IMR-90 (cell line): ENCODE data around the gene RALGPS1. TPM values are rescaled to one million over a fixed set of nuclear protein-coding genes. Genes with fewer than 3 reads are reported as not detected.

ENCODE experiments used
- ATAC-seq: fragments of 200-7000 bp; cut with Tn5 transposase; 2 replicates; pipeline ENCODE4 v1.9.1; 2020; ENCODE audit warnings: low read depth, mild to moderate bottlenecking, moderate library complexity
- BruUV-seq: library from RNA; stranded (reverse); fragments of 400-500 nt; replicated peaks from 2 replicates; lab custom pipeline; 2021; lab: Mats Ljungman, UMichigan
- CTCF ChIA-PET: fragments of 300-600 bp; formaldehyde crosslinking; extraction: SDS; loops from one replicate; lab custom pipeline; 2021; ENCODE audit warnings: antibody characterized with exemption; lab: Yijun Ruan, JAX
- POLR2A ChIA-PET: fragments of 300-600 bp; sonication (Branson Sonifier 250); formaldehyde crosslinking; loops from one replicate; lab custom pipeline; 2022; ENCODE audit warnings: antibody characterized with exemption; ENCODE audit not compliant: unreplicated experiment; lab: Charles Lee
- DNase-seq: peaks from one replicate; pipeline ENCODE4 v3.0.0; 2013
- H2AFZ ChIP-seq: replicated peaks from 2 replicates; pipeline ENCODE3; 2013; ENCODE audit warnings: low read length, mild to moderate bottlenecking; ENCODE audit not compliant: poor library complexity
- H2AK5ac ChIP-seq: 2 replicates; pipeline ENCODE4 v1.6.1; 2013; ENCODE audit warnings: low read depth, low read length, inconsistent platforms
- H2AK9ac ChIP-seq: replicated peaks from 2 replicates; pipeline ENCODE3; 2013; ENCODE audit warnings: mild to moderate bottlenecking, low read depth, low read length, moderate library complexity; ENCODE audit not compliant: poor library complexity
- H2BK120ac ChIP-seq: 2 replicates; pipeline ENCODE4 v1.6.1; 2013; ENCODE audit warnings: low read depth, low read length, inconsistent platforms
- H2BK15ac ChIP-seq: 3 replicates; pipeline ENCODE4 v1.6.1; 2013; ENCODE audit warnings: low read depth, low read length, inconsistent platforms
- H2BK20ac ChIP-seq: 2 replicates; pipeline ENCODE4 v1.6.1; 2013; ENCODE audit warnings: low read depth, mild to moderate bottlenecking, inconsistent platforms, low read length, moderate library complexity
- H2BK5ac ChIP-seq: 2 replicates; pipeline ENCODE4 v1.6.1; 2013; ENCODE audit warnings: mild to moderate bottlenecking, low read depth, low read length, inconsistent platforms; ENCODE audit not compliant: poor library complexity, severe bottlenecking
- H3K14ac ChIP-seq: replicated peaks from 2 replicates; pipeline ENCODE4 v1.6.1; 2013; ENCODE audit warnings: low read depth, low read length, inconsistent platforms
- H3K18ac ChIP-seq: 2 replicates; pipeline ENCODE4 v1.6.1; 2013; ENCODE audit warnings: low read depth, low read length, control low read depth
- H3K23ac ChIP-seq: 2 replicates; pipeline ENCODE4 v1.6.1; 2013; ENCODE audit warnings: low read depth, low read length, inconsistent platforms
- H3K27ac ChIP-seq: 2 replicates; pipeline ENCODE4 v1.5.1; 2013; ENCODE audit warnings: mild to moderate bottlenecking, control low read depth, low read length; ENCODE audit not compliant: insufficient read depth
- H3K27me3 ChIP-seq: 2 replicates; pipeline ENCODE4 v1.6.1; 2013; ENCODE audit warnings: low read length; ENCODE audit not compliant: control insufficient read depth, insufficient read depth
- H3K36me3 ChIP-seq: 2 replicates; pipeline ENCODE4 v1.6.1; 2013; ENCODE audit warnings: low read length, mixed read lengths; ENCODE audit not compliant: control insufficient read depth, insufficient read depth
- H3K4ac ChIP-seq: 2 replicates; pipeline ENCODE4 v1.6.1; 2013; ENCODE audit warnings: low read depth, low read length, inconsistent platforms
- H3K4me1 ChIP-seq: 2 replicates; pipeline ENCODE4 v1.6.1; 2013; ENCODE audit warnings: low read length, mixed read lengths; ENCODE audit not compliant: control insufficient read depth, insufficient read depth
- H3K4me2 ChIP-seq: 2 replicates; pipeline ENCODE4 v1.6.1; 2013; ENCODE audit warnings: low read depth, mild to moderate bottlenecking, control low read depth, low read length, moderate library complexity
- H3K4me3 ChIP-seq: 2 replicates; pipeline ENCODE4 v1.5.1; 2013; ENCODE audit warnings: low read depth, mild to moderate bottlenecking, control low read depth, low read length, moderate library complexity; ENCODE audit not compliant: insufficient read depth
- H3K56ac ChIP-seq: 2 replicates; pipeline ENCODE4 v1.6.1; 2013; ENCODE audit warnings: low read length, inconsistent platforms; ENCODE audit not compliant: insufficient read depth; ENCODE audit errors: extremely low read depth
- H3K79me1 ChIP-seq, 2 experiments: 2 replicates each; pipeline ENCODE4 v1.6.1; 2013; ENCODE audit warnings: low read length in 2 of 2, inconsistent platforms in 1 of 2, low read depth in 1 of 2
- H3K9ac ChIP-seq: 2 replicates; pipeline ENCODE4 v1.6.1; 2013; ENCODE audit warnings: low read depth, low read length, control low read depth
- H3K9me1 ChIP-seq: 2 replicates; pipeline ENCODE4 v1.6.1; 2013; ENCODE audit warnings: low read length, inconsistent platforms; ENCODE audit not compliant: insufficient read depth
- H3K9me3 ChIP-seq: 2 replicates; pipeline ENCODE4 v1.6.1; 2013; ENCODE audit warnings: low read length; ENCODE audit not compliant: control insufficient read depth, insufficient read depth
- H4K20me1 ChIP-seq: 2 replicates; pipeline ENCODE4 v1.6.1; 2013; ENCODE audit warnings: low read length, inconsistent platforms; ENCODE audit not compliant: insufficient read depth
- H4K5ac ChIP-seq: 2 replicates; pipeline ENCODE4 v1.6.1; 2013; ENCODE audit warnings: mild to moderate bottlenecking, low read depth, low read length, control low read depth
- H4K8ac ChIP-seq, 2 experiments: 2 replicates each; pipeline ENCODE4 v1.6.1; 2013; ENCODE audit warnings: low read depth in 2 of 2, low read length in 2 of 2, control low read depth in 1 of 2, inconsistent platforms in 1 of 2
- H4K91ac ChIP-seq: 2 replicates; pipeline ENCODE4 v1.6.1; 2013; ENCODE audit warnings: low read depth, low read length, inconsistent platforms; ENCODE audit not compliant: insufficient read depth
- WGBS, 2 experiments: methylation state at CpG; one replicate each; pipeline versions ENCODE4 v1.1.5 to v1.1.7; 2013; ENCODE audit warnings: missing lambda C conversion rate in 2 of 2; ENCODE audit not compliant: insufficient read length in 1 of 2; ENCODE audit errors: extremely low coverage in 2 of 2; 5-methylcytosine and 5-hydroxymethylcytosine counted together
- dilution Hi-C: fragments of 300-500 bp; cut with HindIII; formaldehyde crosslinking; loops from one replicate; pipeline ENCODE4 v1.14.3; 2018; ENCODE audit warnings: low sequenced_read_pairs; ENCODE audit not compliant: unreplicated experiment
- in situ Hi-C: fragments of 300-500 bp; cut with MboI; formaldehyde crosslinking; loops from 3 replicates; pipeline ENCODE4 v1.14.3; 2019; ENCODE audit warnings: low sequenced_read_pairs, inconsistent platforms, mixed read lengths
- intact Hi-C: fragments of 100-400 bp; cut with micrococcal nuclease; formaldehyde crosslinking; loops from 2 replicates; pipeline ENCODE4 v1.10.0; 2022
- polyA plus RNA-seq, 3 experiments: library from polyadenylated mRNA; depleted of rRNA; stranded (reverse); fragments of >200 nt; gene quantifications; 2 replicates each; pipeline ENCODE4 v1.2.3, GENCODE V29; 2012; ENCODE audit warnings: low replicate concordance in 1 of 3
- total RNA-seq: library from RNA; depleted of rRNA; stranded (reverse); fragments of >200 nt; gene quantifications from 2 replicates; pipeline ENCODE4 v1.2.3, GENCODE V29; 2012
- TF ChIP-seq, protein P1 (sequence below): fragments of 150-350 bp; IDR thresholded peaks from 2 replicates; pipeline ENCODE4 v1.6.1; 2017; ENCODE audit warnings: mild to moderate bottlenecking, antibody characterized with exemption, low read length, low read depth

Gene RALGPS1
- total and polyA plus RNA-seq, 2 of the 4 experiments (the other 2 are of a cell fraction): 0.90 to 2.8 TPM

DNA sequence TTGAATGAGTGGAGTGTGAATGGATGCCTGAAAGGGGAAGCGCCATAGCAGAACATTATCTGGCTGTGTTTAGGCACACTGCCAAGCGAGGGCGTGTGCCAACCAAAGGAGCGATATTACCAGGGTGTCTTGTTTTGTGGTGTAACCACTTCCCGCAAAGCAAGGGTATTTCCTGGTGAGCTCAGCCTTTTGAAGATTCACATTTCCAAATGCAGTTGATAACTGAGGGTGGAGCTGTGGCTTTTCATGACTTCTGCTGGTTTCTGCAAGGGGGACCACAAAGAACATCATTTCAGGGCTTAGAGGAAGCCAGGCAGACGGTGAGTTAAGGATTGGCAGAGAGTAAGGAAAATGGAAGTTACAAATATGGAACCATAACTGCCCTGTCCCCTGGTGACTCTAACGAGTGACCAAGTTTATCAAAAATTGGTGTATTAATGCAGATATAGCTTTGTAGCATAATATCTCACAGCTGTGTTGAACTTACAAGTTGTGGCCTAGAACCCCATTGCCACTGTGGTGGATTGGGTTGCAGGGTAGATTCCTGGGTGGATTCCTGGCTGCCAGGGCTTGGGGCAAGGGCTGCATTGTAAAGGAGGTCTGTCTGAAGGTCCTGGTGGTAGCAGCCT lies 71.4 kb downstream of the RALGPS1 start:
- no CpG with 5 or more reads among the region's 7 CpGs for WGBS, 2 experiments
- H3K27me3 ChIP-seq: peaks cover 2% of the 10 kb centered on the region; the same call in 1 of the 2 replicates
- no peak overlapping the region for H3K4me2 ChIP-seq
- peak; percentile 17 for DNase-seq
- H4K5ac ChIP-seq: no peak overlapping the region
- no peak overlapping the region for H3K9ac ChIP-seq
- H3K4me1 ChIP-seq: 0 out of 2 replicates have a peak, but pooled peaks cover 2% of the 10 kb centered on the region
- H2AFZ ChIP-seq: no peak overlapping the region
- H4K8ac ChIP-seq: no peak overlapping the region
- no peak overlapping the region for H2BK15ac ChIP-seq
- no peak overlapping the region for H3K4ac ChIP-seq
- no peak overlapping the region for H2BK120ac ChIP-seq
- ATAC-seq: no peak
- peaks cover 4% of the 10 kb centered on the region; the same call in 1 of the 2 replicates for H3K9me3 ChIP-seq
- no peaks in the 10 kb centered on the region for H3K36me3 ChIP-seq
- dilution Hi-C loops (no loop called here), in situ Hi-C loops (no loop called here), intact Hi-C loops (no loop called here)
- no peak overlapping the region for H2BK5ac ChIP-seq
- H3K23ac ChIP-seq: no peak overlapping the region
- ChIA-PET POLR2A (no interaction called here), CTCF (no interaction called here)
- BruUV-seq: no TSS peak
- H3K27ac ChIP-seq: no peak overlapping the region
- no peak overlapping the region for H3K18ac ChIP-seq
- H2AK5ac ChIP-seq: no peak overlapping the region
- H3K4me3 ChIP-seq: no peak overlapping the region
- H3K56ac ChIP-seq: no peak overlapping the region
- no peak overlapping the region for H2BK20ac ChIP-seq
- H3K9me1 ChIP-seq: peaks cover 6% of the 10 kb centered on the region; the same call in 1 of the 2 replicates
- peak overlapping the region; percentile 31 for H2AK9ac ChIP-seq
- H3K14ac ChIP-seq: peak overlapping the region; percentile 12; the same call in 1 of the 2 replicates
- H4K20me1 ChIP-seq: no peaks in the 10 kb centered on the region
- TF ChIP-seq, protein P1, sequence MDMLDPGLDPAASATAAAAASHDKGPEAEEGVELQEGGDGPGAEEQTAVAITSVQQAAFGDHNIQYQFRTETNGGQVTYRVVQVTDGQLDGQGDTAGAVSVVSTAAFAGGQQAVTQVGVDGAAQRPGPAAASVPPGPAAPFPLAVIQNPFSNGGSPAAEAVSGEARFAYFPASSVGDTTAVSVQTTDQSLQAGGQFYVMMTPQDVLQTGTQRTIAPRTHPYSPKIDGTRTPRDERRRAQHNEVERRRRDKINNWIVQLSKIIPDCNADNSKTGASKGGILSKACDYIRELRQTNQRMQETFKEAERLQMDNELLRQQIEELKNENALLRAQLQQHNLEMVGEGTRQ: no peak
- H4K91ac ChIP-seq: no peak overlapping the region
- no peaks in the 10 kb centered on the region for H3K79me1 ChIP-seq
